Activated CD8-positive, alpha-beta T cell treated with anti-CD3 and anti-CD28 coated beads for 36 hours (primary cell): ENCODE data around the gene SLC7A11. TPM values are rescaled to one million over a fixed set of nuclear protein-coding genes. Genes with fewer than 3 reads are reported as not detected.
A peak's percentile ranks its signal among the peaks of the same experiment; 100 is the strongest.

Experiments
- ATAC-seq: fragments of 200-7000 bp; cut with Tn5 transposase; one replicate; pipeline ENCODE4 v1.10.0; 2021; ENCODE audit warnings: mild to moderate bottlenecking, moderate library complexity
- CTCF ChIA-PET: fragments of 350-600 bp; sonication (Branson Sonifier 250); formaldehyde crosslinking; loops from one replicate; lab custom pipeline; 2021; ENCODE audit warnings: antibody characterized with exemption; lab: Charles Lee
- POLR2A ChIA-PET: fragments of 350-600 bp; sonication (Branson Sonifier 250); formaldehyde crosslinking; loops from one replicate; lab custom pipeline; 2021; ENCODE audit warnings: antibody characterized with exemption; lab: Charles Lee
- DNase-seq: peaks from one replicate; pipeline ENCODE4 v3.0.0-alpha.2; 2020
- H3K27ac Mint-ChIP-seq: one replicate; pipeline ENCODE4 v1.8.0; 2021; ENCODE audit warnings: mild to moderate bottlenecking, mixed read lengths
- H3K27me3 Mint-ChIP-seq: one replicate; pipeline ENCODE4 v1.8.0; 2021; ENCODE audit warnings: mixed read lengths
- H3K36me3 Mint-ChIP-seq: one replicate; pipeline ENCODE4 v1.8.0; 2021; ENCODE audit warnings: low read depth, mixed read lengths
- H3K4me1 Mint-ChIP-seq: one replicate; pipeline ENCODE4 v1.8.0; 2021; ENCODE audit warnings: low read depth, mixed read lengths
- H3K4me3 Mint-ChIP-seq: one replicate; pipeline ENCODE4 v1.8.0; 2021; ENCODE audit warnings: mild to moderate bottlenecking, moderate library complexity, mixed read lengths
- H3K9me3 Mint-ChIP-seq: one replicate; pipeline ENCODE4 v1.8.0; 2021; ENCODE audit warnings: mixed read lengths
- intact Hi-C: fragments of 100-400 bp; cut with micrococcal nuclease; formaldehyde crosslinking; loops from one replicate; pipeline ENCODE4 v1.10.0; 2022
- total RNA-seq, 2 experiments: library from RNA; stranded (reverse); gene quantifications; one replicate each; pipeline ENCODE4 v1.2.3, GENCODE V29; 2021
- TF ChIP-seq, protein P1 (sequence below): fragments of 200-600 bp; IDR thresholded peaks from one replicate; pipeline ENCODE4 v1.8.0; 2022; ENCODE audit warnings: antibody characterized with exemption, mild to moderate bottlenecking

Gene SLC7A11
- 1 to 10 TPM; 3.7 to 4.5 TPM for total RNA-seq

- peaks cover 8% of the 10 kb centered on the region for H3K4me1 Mint-ChIP-seq
- H3K27me3 Mint-ChIP-seq, result no peaks in the 10 kb centered on the region
- ChIA-PET POLR2A (no interaction called here), CTCF (no interaction called here)
- TF ChIP-seq, protein P1, sequence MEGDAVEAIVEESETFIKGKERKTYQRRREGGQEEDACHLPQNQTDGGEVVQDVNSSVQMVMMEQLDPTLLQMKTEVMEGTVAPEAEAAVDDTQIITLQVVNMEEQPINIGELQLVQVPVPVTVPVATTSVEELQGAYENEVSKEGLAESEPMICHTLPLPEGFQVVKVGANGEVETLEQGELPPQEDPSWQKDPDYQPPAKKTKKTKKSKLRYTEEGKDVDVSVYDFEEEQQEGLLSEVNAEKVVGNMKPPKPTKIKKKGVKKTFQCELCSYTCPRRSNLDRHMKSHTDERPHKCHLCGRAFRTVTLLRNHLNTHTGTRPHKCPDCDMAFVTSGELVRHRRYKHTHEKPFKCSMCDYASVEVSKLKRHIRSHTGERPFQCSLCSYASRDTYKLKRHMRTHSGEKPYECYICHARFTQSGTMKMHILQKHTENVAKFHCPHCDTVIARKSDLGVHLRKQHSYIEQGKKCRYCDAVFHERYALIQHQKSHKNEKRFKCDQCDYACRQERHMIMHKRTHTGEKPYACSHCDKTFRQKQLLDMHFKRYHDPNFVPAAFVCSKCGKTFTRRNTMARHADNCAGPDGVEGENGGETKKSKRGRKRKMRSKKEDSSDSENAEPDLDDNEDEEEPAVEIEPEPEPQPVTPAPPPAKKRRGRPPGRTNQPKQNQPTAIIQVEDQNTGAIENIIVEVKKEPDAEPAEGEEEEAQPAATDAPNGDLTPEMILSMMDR, result no peak
- H3K36me3 Mint-ChIP-seq, result peaks cover 2% of the 10 kb centered on the region
- peak; percentile 72 for DNase-seq
- no peaks in the 10 kb centered on the region for H3K9me3 Mint-ChIP-seq
- H3K27ac Mint-ChIP-seq, result peak within 1 kb of the TSS; percentile 95
- peak; percentile 95 for ATAC-seq
- intact Hi-C loops, result no loop called here
- peak within 1 kb of the TSS; percentile 74 for H3K4me3 Mint-ChIP-seq
Observed at GRCh38 chr4:138242076-138242833, at the start of gene SLC7A11. TSS of gene SLC7A11 (minus strand) at chr4:138242349. CDS start at chr4:138242069, 280 bp downstream.

- Mint-ChIP-seq H3K9me3 (no peaks in the 10 kb centered on the region), H3K27ac (no peak overlapping the region), H3K36me3 (no peaks in the 10 kb centered on the region), H3K27me3 (no peaks in the 10 kb centered on the region), H3K4me3 (no peak overlapping the region), H3K4me1 (no peaks in the 10 kb centered on the region)
- ATAC-seq (no peak), DNase-seq (no peak)
- TF ChIP-seq, protein P1, result no peak
- CTCF ChIA-PET, result no interaction called here
- POLR2A ChIA-PET, result no interaction called here
- intact Hi-C loops, result no loop called here
Observed at GRCh38 chr4:138291431-138291830, 49.3 kb upstream of the SLC7A11 start.

GRCh38 chr4:138290805-138291204 is 48.7 kb upstream of the SLC7A11 start:
- no peak overlapping the region for H3K4me3 Mint-ChIP-seq
- ChIA-PET CTCF (interaction anchor here (0.5 kb wide), 1 partner anchor 108 kb away, joined by 3 read pairs; no protein-coding TSS in a partner anchor), POLR2A (no interaction called here)
- TF ChIP-seq, protein P1, result no peak
- intact Hi-C loops, result no loop called here
- H3K27ac Mint-ChIP-seq, result no peak overlapping the region
- ATAC-seq (no peak), DNase-seq (no peak)
- H3K36me3 Mint-ChIP-seq, result no peaks in the 10 kb centered on the region
- no peaks in the 10 kb centered on the region for H3K27me3 Mint-ChIP-seq
- H3K4me1 Mint-ChIP-seq, result no peaks in the 10 kb centered on the region
- no peaks in the 10 kb centered on the region for H3K9me3 Mint-ChIP-seq

GRCh38 chr4:138279286-138279685 is 37.1 kb upstream of the SLC7A11 start:
- Mint-ChIP-seq H3K27ac (no peak overlapping the region), H3K4me1 (no peaks in the 10 kb centered on the region), H3K27me3 (no peaks in the 10 kb centered on the region), H3K4me3 (no peak overlapping the region), H3K36me3 (no peaks in the 10 kb centered on the region), H3K9me3 (no peaks in the 10 kb centered on the region)
- DNase-seq (no peak), ATAC-seq (no peak)
- ChIA-PET CTCF (interaction anchor here (1.4 kb wide), 1 partner anchor 133 kb away, joined by 3 read pairs; no protein-coding TSS in a partner anchor), POLR2A (no interaction called here)
- intact Hi-C loops, result no loop called here
- TF ChIP-seq, protein P1, result no peak

GRCh38 chr4:138277133-138277532 is 35.0 kb upstream of the SLC7A11 start:
- DNase-seq, result no peak
- ChIA-PET CTCF (no interaction called here), POLR2A (no interaction called here)
- H3K4me3 Mint-ChIP-seq, result no peak overlapping the region
- intact Hi-C loops, result no loop called here
- H3K27ac Mint-ChIP-seq, result no peak overlapping the region
- no peaks in the 10 kb centered on the region for H3K36me3 Mint-ChIP-seq
- H3K9me3 Mint-ChIP-seq, result no peaks in the 10 kb centered on the region
- no peaks in the 10 kb centered on the region for H3K4me1 Mint-ChIP-seq
- no peaks in the 10 kb centered on the region for H3K27me3 Mint-ChIP-seq
- TF ChIP-seq, protein P1, result no peak
- ATAC-seq, result no peak
